ENCODE data around the gene ACSF2.

The ACSF2 gene

GRCh38 chr17:50457621-50458020, 31.6 kb downstream of the ACSF2 start:
- no peak overlapping the region for H3K27ac ChIP-seq
- no peak for TF ChIP-seq CTCF (conservative IDR thresholded peaks at IDR 0.05)
- no peak for TF ChIP-seq ZFX (IDR thresholded peaks at IDR 0.05)

- no peak overlapping the region for H3K27ac ChIP-seq
- TF ChIP-seq ZFX (IDR thresholded peaks at IDR 0.05) (no peak), CTCF (conservative IDR thresholded peaks at IDR 0.05) (no peak)
Measured at GRCh38 chr17:50458270-50458669, 32.3 kb downstream of the ACSF2 start.

GRCh38 chr17:50458701-50459676, 33.0 kb downstream of the ACSF2 start:
- H3K27ac ChIP-seq = peak overlapping the region; percentile 5; the same call in 1 of the 2 replicates
- no peak for TF ChIP-seq CTCF (conservative IDR thresholded peaks at IDR 0.05)

- TF ChIP-seq CTCF (conservative IDR thresholded peaks at IDR 0.05) (no peak), ZFX (IDR thresholded peaks at IDR 0.05) (no peak)
- H3K27ac ChIP-seq = peak overlapping the region; percentile 5; the same call in 1 of the 2 replicates
Measured at GRCh38 chr17:50459756-50460155, 33.7 kb downstream of the ACSF2 start.

- no peak for TF ChIP-seq CTCF (conservative IDR thresholded peaks at IDR 0.05)
- no peak for TF ChIP-seq ZFX (IDR thresholded peaks at IDR 0.05)
Measured at GRCh38 chr17:50460831-50461526, 35.0 kb downstream of the ACSF2 start.

GRCh38 chr17:50461550-50462132, 35.6 kb downstream of the ACSF2 start:
- no peak for TF ChIP-seq ZFX (IDR thresholded peaks at IDR 0.05)
- TF ChIP-seq CTCF (conservative IDR thresholded peaks at IDR 0.05) = no peak
- no peak overlapping the region for H3K27ac ChIP-seq

More at GRCh38 chr17:50460831-50461526, 35.0 kb downstream of the ACSF2 start:
- no peak overlapping the region for H3K27ac ChIP-seq
